ENCODE measurements around the gene SELPLG.

- TF ChIP-seq CTCF (IDR thresholded peaks at IDR 0.05; ENCODE audit: insufficient read depth, low read depth, low read length) (no peak), EZH2 (IDR thresholded peaks at IDR 0.05; ENCODE audit: insufficient read depth, low read length) (no peak)
These were observed 33.0 kb downstream of the SELPLG start for GRCh38 chr12:108600702-108601007.

Data from astrocyte (in vitro differentiated cells and primary cell).